H1 (cell line): ENCODE data around the gene THBD. TPM values are rescaled to one million over a fixed set of nuclear protein-coding genes. Genes with fewer than 3 reads are reported as not detected.

Experiments used
- CTCF ChIA-PET: fragments of 300-600 bp; sonication (Branson Sonifier 250); formaldehyde crosslinking; loops from one replicate; lab custom pipeline; 2021; ENCODE audit not compliant: partially characterized antibody; lab: Charles Lee
- POLR2A ChIA-PET: fragments of 300-600 bp; sonication (Branson Sonifier 250); formaldehyde crosslinking; loops from one replicate; lab custom pipeline; 2021; ENCODE audit warnings: inconsistent platforms; ENCODE audit not compliant: partially characterized antibody; lab: Charles Lee
- DNase-seq, 2 experiments: peaks; one replicate each; pipeline versions ENCODE4 v3.0.0 to v3.0.0-alpha.2; 2010 to 2022; ENCODE audit warnings: low spot score in 2 of 2, low read depth in 1 of 2, mixed read lengths in 1 of 2
- FAIRE-seq: peaks from 2 replicates; lab custom pipeline; 2011; peaks lifted over from hg19 to GRCh38; lab: Jason Lieb, UNC
- H2AFZ ChIP-seq: 2 replicates; pipeline ENCODE4 v1.8.1; 2012; ENCODE audit warnings: low read length, inconsistent platforms
- H2AK5ac ChIP-seq: 2 replicates; pipeline ENCODE4 v1.6.1; 2013; ENCODE audit warnings: low read depth, low read length
- H2BK120ac ChIP-seq: replicated peaks from 2 replicates; pipeline ENCODE3; 2013; ENCODE audit warnings: low read depth, low read length, inconsistent platforms
- H2BK12ac ChIP-seq: 2 replicates; pipeline ENCODE4 v1.6.1; 2013; ENCODE audit warnings: low read depth, low read length
- H2BK15ac ChIP-seq: 2 replicates; pipeline ENCODE4 v1.6.1; 2013; ENCODE audit warnings: low read length
- H2BK20ac ChIP-seq: 2 replicates; pipeline ENCODE4 v1.6.1; 2013; ENCODE audit warnings: low read length
- H2BK5ac ChIP-seq: 2 replicates; pipeline ENCODE4 v1.6.1; 2013; ENCODE audit warnings: low read depth, low read length
- H3K14ac ChIP-seq: 2 replicates; pipeline ENCODE4 v1.6.1; 2013; ENCODE audit warnings: inconsistent platforms; ENCODE audit not compliant: insufficient read length
- H3K18ac ChIP-seq: 2 replicates; pipeline ENCODE4 v1.6.1; 2013; ENCODE audit warnings: low read length; ENCODE audit errors: extremely low read depth
- H3K23ac ChIP-seq: 2 replicates; pipeline ENCODE4 v1.6.1; 2013; ENCODE audit warnings: inconsistent platforms; ENCODE audit not compliant: insufficient read length
- H3K23me2 ChIP-seq: 2 replicates; pipeline ENCODE4 v1.6.1; 2013; ENCODE audit warnings: low read depth, low read length
- H3K27ac ChIP-seq: 2 replicates; pipeline ENCODE4 v1.6.1; 2011; ENCODE audit warnings: low read depth, low read length, inconsistent platforms
- H3K27me3 ChIP-seq, 4 experiments: replicated peaks in 1 of 4; 1 replicate in 1 of 4; 2 replicates in 3 of 4; pipeline versions ENCODE4 v1.6.1 to v1.8.1; 2011 to 2013; ENCODE audit warnings: low read length in 3 of 4, mild to moderate bottlenecking in 3 of 4, inconsistent platforms in 2 of 4, mixed read lengths in 2 of 4, moderate library complexity in 1 of 4; ENCODE audit not compliant: control insufficient read depth in 3 of 4, insufficient read depth in 3 of 4; ENCODE audit errors: extremely low read depth in 1 of 4
- H3K36me3 ChIP-seq, 4 experiments: 2 replicates each; pipeline versions ENCODE4 v1.6.1 to v1.8.1; 2011 to 2013; ENCODE audit warnings: mild to moderate bottlenecking in 4 of 4, low read length in 3 of 4, moderate library complexity in 2 of 4, control low read depth in 1 of 4, inconsistent platforms in 1 of 4; ENCODE audit not compliant: insufficient read depth in 4 of 4, control insufficient read depth in 2 of 4
- H3K4ac ChIP-seq: replicated peaks from 2 replicates; pipeline ENCODE3; 2013; ENCODE audit warnings: low read length, low read depth, mixed read lengths, inconsistent platforms; ENCODE audit not compliant: insufficient read length
- H3K4me1 ChIP-seq, 4 experiments: replicated peaks in 1 of 4; 1 replicate in 1 of 4; 2 replicates in 3 of 4; pipeline versions ENCODE4 v1.6.1 to v1.8.1; 2011 to 2013; ENCODE audit warnings: low read length in 3 of 4, inconsistent platforms in 2 of 4, mixed read lengths in 1 of 4; ENCODE audit not compliant: insufficient read depth in 4 of 4, control insufficient read depth in 3 of 4
- H3K4me2 ChIP-seq, 2 experiments: 2 replicates each; pipeline versions ENCODE4 v1.6.1 to v1.8.1; 2011 to 2013; ENCODE audit warnings: low read depth in 2 of 2, low read length in 2 of 2, control low read depth in 1 of 2, inconsistent platforms in 1 of 2, mild to moderate bottlenecking in 1 of 2; ENCODE audit not compliant: insufficient read depth in 1 of 2
- H3K4me3 ChIP-seq, 4 experiments: fragments of 200-600, 300-600 bp in 1 of 4; sonication (generic), shearing (Covaris generic), sonication (Bioruptor Twin) in 1 of 4; 2 replicates each; pipeline versions ENCODE4 v1.5.1 to v1.8.1; 2011 to 2016; ENCODE audit warnings: low read length in 4 of 4, low read depth in 3 of 4, control low read depth in 2 of 4, inconsistent platforms in 2 of 4, mild to moderate bottlenecking in 2 of 4, mixed read lengths in 1 of 4, moderate library complexity in 1 of 4; ENCODE audit not compliant: insufficient read depth in 2 of 4; ENCODE audit errors: extremely low read depth in 1 of 4
- H3K56ac ChIP-seq: replicated peaks from 2 replicates; pipeline ENCODE3; 2013; ENCODE audit warnings: low read depth, mild to moderate bottlenecking, mixed read lengths, low read length, inconsistent platforms; ENCODE audit not compliant: insufficient read length
- H3K79me1 ChIP-seq: 2 replicates; pipeline ENCODE4 v1.6.1; 2013; ENCODE audit warnings: low read depth, low read length, control low read depth
- H3K79me2 ChIP-seq, 2 experiments: 2 replicates each; pipeline versions ENCODE4 v1.6.1 to v1.8.1; 2012 to 2013; ENCODE audit warnings: low read length in 2 of 2, mild to moderate bottlenecking in 2 of 2, inconsistent platforms in 1 of 2; ENCODE audit not compliant: insufficient read depth in 2 of 2, control insufficient read depth in 1 of 2
- H3K9ac ChIP-seq, 4 experiments: replicated peaks in 1 of 4; 1 replicate in 1 of 4; 2 replicates in 3 of 4; pipeline versions ENCODE4 v1.6.1 to v1.8.1; 2011 to 2013; ENCODE audit warnings: low read depth in 3 of 4, low read length in 3 of 4, control low read depth in 2 of 4, mild to moderate bottlenecking in 2 of 4, moderate library complexity in 2 of 4, inconsistent platforms in 1 of 4; ENCODE audit errors: extremely low read depth in 1 of 4
- H3K9me3 ChIP-seq, 2 experiments: 2 replicates each; pipeline versions ENCODE4 v1.6.1 to v1.8.1; 2012 to 2013; ENCODE audit warnings: mild to moderate bottlenecking in 2 of 2, moderate library complexity in 2 of 2, control low read depth in 1 of 2, inconsistent platforms in 1 of 2, low read depth in 1 of 2, low read length in 1 of 2, mixed read lengths in 1 of 2; ENCODE audit not compliant: insufficient read depth in 2 of 2
- H4K20me1 ChIP-seq, 2 experiments: replicated peaks in 1 of 2; 2 replicates each; pipeline versions ENCODE3 to v1.8.1; 2011 to 2013; ENCODE audit warnings: inconsistent platforms in 2 of 2, low read length in 2 of 2, mild to moderate bottlenecking in 1 of 2; ENCODE audit not compliant: insufficient read depth in 2 of 2, control insufficient read depth in 1 of 2
- H4K5ac ChIP-seq: 2 replicates; pipeline ENCODE4 v1.6.1; 2013; ENCODE audit warnings: low read length, low read depth, mixed read lengths, inconsistent platforms; ENCODE audit not compliant: insufficient read length
- H4K8ac ChIP-seq: 2 replicates; pipeline ENCODE4 v1.8.0; 2013; ENCODE audit warnings: mild to moderate bottlenecking, moderate library complexity, low read length, inconsistent platforms; ENCODE audit not compliant: insufficient read depth; ENCODE audit errors: extremely low read depth
- H4K91ac ChIP-seq: replicated peaks from 2 replicates; pipeline ENCODE3; 2013; ENCODE audit warnings: low read length, mixed read lengths, inconsistent platforms; ENCODE audit not compliant: insufficient read length
- CHD1 ChIP-seq: IDR thresholded peaks from 2 replicates; pipeline ENCODE4 v1.6.1; 2012; ENCODE audit warnings: low read depth, low read length, improper control_type of control experiment
- EGR1 ChIP-seq: IDR thresholded peaks from 2 replicates; pipeline ENCODE4 v1.6.1; 2011; ENCODE audit warnings: low read depth, low read length, borderline replicate concordance
- JUND ChIP-seq: IDR thresholded peaks from 2 replicates; pipeline ENCODE4 v1.6.1; 2011; ENCODE audit warnings: mild to moderate bottlenecking, improper control_type of control experiment, low read length
- NANOG ChIP-seq: IDR thresholded peaks from 2 replicates; pipeline ENCODE4 v1.6.1; 2011; ENCODE audit warnings: low read length, low read depth, mild to moderate bottlenecking, inconsistent platforms; ENCODE audit not compliant: insufficient read depth, poor library complexity, severe bottlenecking
- POU5F1 ChIP-seq: IDR thresholded peaks from 2 replicates; pipeline ENCODE4 v1.6.1; 2011; ENCODE audit warnings: low read depth, mild to moderate bottlenecking, low read length, moderate library complexity
- RFX5 ChIP-seq: IDR thresholded peaks from 2 replicates; pipeline ENCODE4 v1.6.1; 2011; ENCODE audit warnings: low read depth, low read length, improper control_type of control experiment, borderline replicate concordance
- RXRA ChIP-seq: IDR thresholded peaks from 2 replicates; pipeline ENCODE4 v1.6.1; 2011; ENCODE audit warnings: low read depth, mild to moderate bottlenecking, low read length, moderate library complexity; ENCODE audit not compliant: insufficient read depth
- SAP30 ChIP-seq: fragments of 300-600 bp; sonication (generic); IDR thresholded peaks from 2 replicates; pipeline ENCODE4 v1.7.1; 2012; ENCODE audit warnings: low read length, moderate library complexity, mild to moderate bottlenecking, inconsistent platforms; ENCODE audit not compliant: insufficient read depth, insufficient replicate concordance
- SIX5 ChIP-seq: IDR thresholded peaks from 2 replicates; pipeline ENCODE4 v1.6.1; 2011; ENCODE audit warnings: mild to moderate bottlenecking, low read depth, low read length
- ZNF274 ChIP-seq: IDR thresholded peaks from 2 replicates; pipeline ENCODE4 v1.7.0; 2012; ENCODE audit warnings: low read length, borderline replicate concordance; ENCODE audit errors: extremely low read depth
- WGBS, 2 experiments: shearing (Covaris generic) in 1 of 2; methylation state at CpG; one replicate each; pipeline versions ENCODE4 v1.1.6 to v1.1.7; 2013 to 2015; ENCODE audit warnings: low lambda C conversion rate in 2 of 2, mixed read lengths in 2 of 2, inconsistent platforms in 1 of 2, low coverage in 1 of 2, missing lambda C conversion rate in 1 of 2; ENCODE audit not compliant: insufficient replicate concordance in 2 of 2, insufficient coverage in 1 of 2, insufficient read length in 1 of 2; ENCODE audit errors: extremely low coverage in 1 of 2, missing lambda C conversion rate in 1 of 2; 5-methylcytosine and 5-hydroxymethylcytosine counted together
- polyA plus RNA-seq, 7 experiments: library from polyadenylated mRNA; depleted of rRNA in 3 of 7; stranded (reverse) in 5 of 7; unstranded in 2 of 7; fragments of >200 nt in 5 of 7; fragments of 200-250 nt in 2 of 7; gene quantifications; 1 replicate in 5 of 7; 2 replicates in 1 of 7; 4 replicates in 1 of 7; pipeline versions ENCODE4 v1.2.1 to v1.2.3, GENCODE V29; 2011 to 2013; ENCODE audit warnings: missing spikeins in 2 of 7, mixed read lengths in 2 of 7
- total RNA-seq: library from RNA; stranded (reverse); fragmentation: NEBNext Ultra II Directional; extraction: Animal tissue kit (Norgen Biotek cat#: 25700); gene quantifications from 2 replicates; pipeline ENCODE4 v1.2.1, GENCODE V29; 2021

THBD gene
- total and polyA plus RNA-seq, 2 of the 8 experiments (the other 6 are each of a cell fraction or from before 2014, with no cell fraction given): 0.21 to 0.43 TPM

DNA sequence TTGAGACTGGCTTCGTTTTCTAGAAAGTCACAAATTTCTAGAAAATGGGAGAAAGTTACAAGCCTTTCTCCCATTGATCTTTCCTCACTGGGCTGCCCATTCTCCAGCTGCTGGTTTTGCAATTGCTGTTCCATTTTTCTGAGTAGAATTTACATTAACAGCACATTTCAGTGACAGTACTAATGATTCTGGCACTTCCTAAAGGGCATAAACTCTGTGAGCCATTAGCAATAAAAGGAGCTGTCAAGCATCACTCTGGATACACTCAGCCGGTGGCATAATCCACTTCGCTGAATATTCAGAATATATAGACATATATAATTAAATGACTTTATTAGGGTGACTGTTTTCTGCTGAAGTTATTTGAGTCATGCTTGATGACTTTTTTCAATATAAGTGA lies 21.1 kb downstream of the THBD start:
- peaks cover 0 to 7% (median 5%) of the 10 kb centered on the region in 4 experiments; a peak in 5 of 7 replicates for H3K27me3 ChIP-seq
- H2BK12ac ChIP-seq: no peak overlapping the region
- H2BK120ac ChIP-seq: no peak overlapping the region
- H3K4ac ChIP-seq: no peak overlapping the region
- no peak overlapping the region for H2BK20ac ChIP-seq
- WGBS, 2 experiments: 94% methylated on average over 3 of the region's 3 CpGs; no CpG with 5 or more reads in 1 of the 2 experiments
- H3K79me1 ChIP-seq: no peaks in the 10 kb centered on the region
- H3K4me1 ChIP-seq: no peaks in the 10 kb centered on the region
- H2AK5ac ChIP-seq: no peak overlapping the region
- CTCF ChIA-PET: interaction anchor here (1.2 kb wide), 2 partner anchors 20 to 338 kb away, joined by 3 to 4 read pairs; no protein-coding TSS in a partner anchor
- 0 out of 2 replicates have a peak, but pooled peaks cover 1% of the 10 kb centered on the region for H3K23me2 ChIP-seq
- H3K23ac ChIP-seq: no peak overlapping the region
- no peak overlapping the region for H3K4me3 ChIP-seq
- no peak overlapping the region for H3K18ac ChIP-seq
- H3K9me3 ChIP-seq: no peaks in the 10 kb centered on the region
- H3K4me2 ChIP-seq: no peak overlapping the region
- H3K79me2 ChIP-seq: no peaks in the 10 kb centered on the region
- H3K14ac ChIP-seq: no peak overlapping the region
- no peak overlapping the region for H3K9ac ChIP-seq
- DNase-seq (no peak), FAIRE-seq (no peak)
- H4K5ac ChIP-seq: no peak overlapping the region
- H3K27ac ChIP-seq: no peak overlapping the region
- H2BK15ac ChIP-seq: no peak overlapping the region
- no peak overlapping the region for H4K91ac ChIP-seq
- no peak overlapping the region for H3K56ac ChIP-seq
- H4K8ac ChIP-seq: no peak overlapping the region
- no peak overlapping the region for H2AFZ ChIP-seq
- H4K20me1 ChIP-seq: no peaks in the 10 kb centered on the region
- no peak overlapping the region for H2BK5ac ChIP-seq
- no peaks in the 10 kb centered on the region for H3K36me3 ChIP-seq
- POLR2A ChIA-PET: no interaction called here
- TF ChIP-seq EGR1 (no peak), POU5F1 (no peak), CHD1 (no peak), SIX5 (no peak), RXRA (no peak), NANOG (no peak), JUND (no peak), SAP30 (no peak), ZNF274 (no peak), RFX5 (no peak)
